ENCODE data around the gene CHST9.
"Not testable (repeated sequence)": the region's sequence is repeated elsewhere in the genome, so short reads cannot be mapped to it uniquely, and the experiment has no call there.

Gene CHST9

GRCh38 chr18:27185025-27185763 lies at the start of gene CHST9:
CHST9 (minus strand) TSS chr18:27185308; CDS start chr18:27142809, 42,499 bp downstream.
- no peak for DNase-seq

DNA sequence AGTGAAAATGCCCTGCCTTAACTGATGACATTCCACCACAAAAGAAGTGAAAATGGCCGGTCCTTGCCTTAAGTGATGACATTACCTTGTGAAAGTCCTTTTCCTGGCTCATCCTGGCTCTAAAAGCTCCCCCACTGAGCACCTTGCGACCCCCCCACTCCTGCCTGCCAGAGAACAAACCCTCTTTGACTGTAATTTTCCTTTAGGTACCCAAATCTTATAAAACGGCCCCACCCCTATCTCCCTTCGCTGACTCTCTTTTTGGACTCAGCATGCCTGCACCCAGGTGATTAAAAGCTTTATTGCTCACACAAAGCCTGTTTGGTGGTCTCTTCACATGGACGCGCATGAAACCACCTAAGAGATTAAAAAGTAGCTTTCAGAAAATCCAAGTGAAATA lies 47.2 kb upstream of the CHST9 start:
- DNase-seq: not testable (repeated sequence)

DNA sequence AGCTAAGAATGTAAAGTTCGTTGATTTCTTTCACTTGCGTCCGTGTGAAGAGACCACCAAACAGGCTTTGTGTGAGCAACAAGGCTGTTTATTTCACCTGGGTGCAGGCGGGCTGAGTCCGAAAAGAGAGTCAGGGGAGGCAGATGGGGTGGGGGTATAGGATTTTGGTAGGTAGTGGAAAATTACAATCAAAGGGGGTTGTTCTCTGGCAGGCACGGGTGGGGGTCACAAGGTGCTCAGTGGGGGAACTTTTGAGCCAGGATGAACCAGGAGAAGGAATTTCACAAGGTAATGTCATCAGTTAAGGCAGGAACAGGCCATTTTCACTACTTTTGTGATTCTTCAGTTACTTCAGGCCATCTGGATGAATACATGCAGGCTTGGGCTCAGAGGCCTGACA lies 46.6 kb upstream of the CHST9 start:
- DNase-seq: not testable (repeated sequence)

GRCh38 chr18:27231221-27231620 lies 46.1 kb upstream of the CHST9 start:
- DNase-seq: not testable (repeated sequence)

- no peak for DNase-seq
Measured at GRCh38 chr18:27227721-27228120, 42.6 kb upstream of the CHST9 start.

GRCh38 chr18:27226556-27227075 lies 41.5 kb upstream of the CHST9 start:
- no peak for DNase-seq

GRCh38 chr18:27225947-27226481 lies 40.9 kb upstream of the CHST9 start:
- DNase-seq: no peak

GRCh38 chr18:27223526-27224291 lies 38.6 kb upstream of the CHST9 start:
- DNase-seq: no peak

- DNase-seq: no peak
Measured at GRCh38 chr18:27214831-27215230, 29.7 kb upstream of the CHST9 start.

- no peak for DNase-seq
Measured at GRCh38 chr18:27213123-27213717, 28.1 kb upstream of the CHST9 start.

- no peak for DNase-seq
Measured at GRCh38 chr18:27211569-27211968, 26.5 kb upstream of the CHST9 start.

DNA sequence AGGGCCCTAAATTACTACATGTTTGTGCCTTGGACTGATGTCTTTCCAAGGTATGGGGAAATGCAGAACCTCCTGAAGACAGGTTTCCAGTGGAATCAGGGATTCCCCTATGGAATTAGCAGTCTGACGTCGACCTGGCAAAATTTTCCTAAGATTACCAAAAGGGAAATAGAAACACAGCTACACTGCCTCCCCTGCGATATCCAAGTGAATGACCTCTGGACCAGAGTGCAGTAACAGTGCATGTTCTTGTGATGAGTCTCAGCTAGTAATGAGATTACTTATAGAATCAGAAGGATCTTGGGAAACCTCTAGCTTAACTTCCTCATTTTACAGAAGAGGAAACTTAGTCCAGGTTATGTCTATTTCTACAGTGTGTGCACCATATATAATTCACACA lies 21.3 kb upstream of the CHST9 start:
- no peak for DNase-seq

GRCh38 chr18:27202741-27203140 lies 17.6 kb upstream of the CHST9 start:
- DNase-seq: no peak

GRCh38 chr18:27198036-27198435 lies 12.9 kb upstream of the CHST9 start:
- DNase-seq: no peak

DNA sequence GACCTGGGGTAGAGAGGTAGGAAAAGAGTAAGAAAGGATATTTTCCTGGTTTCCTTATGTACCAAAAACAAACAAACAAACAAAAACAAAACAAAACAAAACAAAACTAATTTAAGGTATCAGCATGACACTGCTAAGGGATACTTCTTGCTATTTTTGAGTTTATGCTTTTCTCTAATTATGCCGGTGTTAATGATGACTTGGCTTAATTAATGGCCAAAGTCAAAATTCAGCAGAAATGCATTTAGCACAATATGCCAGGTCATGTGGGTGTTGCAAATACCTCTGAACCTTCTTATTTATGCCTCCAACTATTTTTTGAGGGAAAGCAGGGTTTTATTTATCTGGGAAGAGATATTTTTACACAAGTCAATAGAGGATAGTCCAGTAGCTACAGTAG lies 3.2 kb upstream of the CHST9 start:
- no peak for DNase-seq

DNA sequence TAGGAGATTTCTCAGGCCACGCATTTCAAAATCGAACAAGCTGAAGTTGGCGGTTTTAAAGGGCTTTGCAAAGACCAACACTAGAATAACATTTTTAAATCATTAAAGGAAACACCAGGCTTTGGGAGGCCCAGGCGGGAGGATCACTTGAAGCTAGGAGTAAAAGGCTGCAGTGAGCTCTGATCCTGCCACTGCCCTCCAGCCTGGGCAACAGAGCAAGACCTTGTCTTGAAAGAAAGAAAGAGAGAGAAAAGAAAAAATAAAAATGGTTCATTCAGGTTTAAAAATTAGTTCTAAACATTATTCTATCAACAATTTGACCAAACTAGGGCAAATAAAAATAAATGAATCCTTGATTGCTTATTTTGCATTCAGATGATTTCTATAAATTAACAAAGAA lies 789 bp upstream of the CHST9 start:
- no peak for DNase-seq

GRCh38 chr18:27184115-27185024 lies 738 bp downstream of the CHST9 start:
- no peak for DNase-seq

DNA sequence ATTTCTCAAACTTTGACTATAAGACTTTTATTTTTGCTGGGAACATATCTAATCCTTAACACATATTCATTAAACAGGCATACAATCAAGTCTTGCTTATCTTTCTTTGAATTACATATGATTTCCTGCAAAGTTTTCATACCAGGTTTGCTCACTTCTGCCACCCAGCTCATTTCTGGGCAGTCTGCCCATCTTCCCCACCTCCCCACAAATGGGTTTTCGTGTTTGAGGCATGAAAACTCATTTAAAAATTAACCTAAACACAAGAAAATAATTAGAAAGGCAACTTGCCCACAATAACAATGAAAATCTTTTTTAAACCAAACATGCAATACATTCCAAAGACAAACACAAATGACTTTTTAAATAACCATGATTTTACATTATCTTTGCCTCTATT lies 3.4 kb downstream of the CHST9 start:
- no peak for DNase-seq

DNA sequence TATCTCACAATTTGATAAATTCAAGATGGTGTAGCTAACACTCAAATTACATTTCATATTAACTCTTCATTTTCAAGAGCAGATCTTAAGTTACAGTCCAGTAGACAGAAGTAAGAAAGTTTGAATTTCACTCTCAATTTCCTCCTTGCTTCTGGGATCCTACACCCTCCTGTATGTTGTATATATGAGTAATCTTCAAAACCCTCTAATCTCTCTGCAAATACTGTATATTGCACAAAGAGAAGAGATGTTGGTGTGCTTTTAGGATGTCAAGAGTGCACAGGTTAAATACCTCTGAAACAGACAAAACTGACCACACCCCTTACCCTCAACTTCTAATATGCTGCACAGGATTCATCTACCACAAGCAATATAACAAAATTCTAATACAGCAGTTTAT lies 6.7 kb downstream of the CHST9 start:
- no peak for DNase-seq

GRCh38 chr18:27175914-27176313 lies 9.2 kb downstream of the CHST9 start:
- no peak for DNase-seq

- no peak for DNase-seq
Measured at GRCh38 chr18:27175245-27175644, 9.9 kb downstream of the CHST9 start.

DNA sequence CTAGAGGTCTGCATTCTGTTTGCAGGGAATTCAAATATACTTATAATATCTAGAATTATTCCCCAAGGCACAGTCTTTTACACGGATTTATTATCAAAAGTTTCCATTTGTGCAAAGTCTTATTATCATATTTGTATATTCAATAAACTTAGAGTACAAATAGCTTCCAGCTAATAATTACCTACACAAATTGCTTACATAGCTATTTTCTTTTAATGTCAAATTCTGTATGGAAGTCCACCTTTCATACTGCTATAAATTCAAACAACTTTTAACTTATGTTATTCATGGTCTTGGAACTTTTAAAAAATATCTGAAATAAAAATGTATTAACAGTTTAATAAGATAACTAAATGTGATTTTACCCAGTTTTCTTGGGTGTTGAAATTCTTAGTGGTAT lies 13.1 kb downstream of the CHST9 start:
- no peak for DNase-seq
